H1 (cell line): ENCODE data around the gene LAMB3.

ENCODE experiments used
- ASH2L ChIP-seq: fragments of 200-600, 300-600 bp; sonication (generic); IDR thresholded peaks from one replicate; pipeline ENCODE4 v1.7.1; 2017; ENCODE audit warnings: low read length
- CBX8 ChIP-seq: fragments of 300-800, 300-1000 bp; sonication (generic); IDR thresholded peaks from 2 replicates; pipeline ENCODE4 v1.7.1; 2016; ENCODE audit warnings: low read depth, low read length, borderline replicate concordance
- CEBPB ChIP-seq: IDR thresholded peaks from 2 replicates; pipeline ENCODE4 v1.6.1; 2012; ENCODE audit warnings: low read depth, low read length
- CHD2 ChIP-seq: IDR thresholded peaks from 2 replicates; pipeline ENCODE4 v1.6.1; 2012; ENCODE audit warnings: low read length, improper control_type of control experiment
- CTCF ChIP-seq, 3 experiments: IDR thresholded peaks; 1 replicate in 2 of 3; 2 replicates in 1 of 3; pipeline versions ENCODE4 v1.5.1 to v1.6.1; 2011; ENCODE audit warnings: low read length in 3 of 3, mild to moderate bottlenecking in 3 of 3, inconsistent platforms in 2 of 3, low read depth in 1 of 3, moderate library complexity in 1 of 3; ENCODE audit not compliant: insufficient read depth in 1 of 3; ENCODE audit errors: control extremely low read depth in 1 of 3
- EGR1 ChIP-seq: IDR thresholded peaks from 2 replicates; pipeline ENCODE4 v1.6.1; 2011; ENCODE audit warnings: low read depth, low read length, borderline replicate concordance
- EP300 ChIP-seq, 2 experiments: IDR thresholded peaks; 1 replicate in 1 of 2; 2 replicates in 1 of 2; pipeline ENCODE4 v1.6.1; 2011 to 2012; ENCODE audit warnings: low read depth in 2 of 2, low read length in 2 of 2, mild to moderate bottlenecking in 2 of 2, borderline replicate concordance in 1 of 2, inconsistent platforms in 1 of 2, moderate library complexity in 1 of 2
- EZH2 ChIP-seq: fragments of 200-600 bp; sonication (generic); IDR thresholded peaks from 2 replicates; pipeline ENCODE4 v1.7.1; 2012; ENCODE audit warnings: low read depth, mild to moderate bottlenecking, moderate library complexity, low read length, inconsistent platforms; ENCODE audit not compliant: severe bottlenecking
- GABPA ChIP-seq: IDR thresholded peaks from 2 replicates; pipeline ENCODE4 v1.6.1; 2011; ENCODE audit warnings: mild to moderate bottlenecking, low read length, moderate library complexity, borderline replicate concordance; ENCODE audit not compliant: insufficient read depth
- GTF2F1 ChIP-seq: IDR thresholded peaks from 2 replicates; pipeline ENCODE4 v1.6.1; 2012; ENCODE audit warnings: low read depth, low read length, improper control_type of control experiment, borderline replicate concordance
- HDAC6 ChIP-seq: IDR thresholded peaks from one replicate; pipeline ENCODE4 v1.7.1; 2012; ENCODE audit warnings: low read depth, mild to moderate bottlenecking, inconsistent platforms, low read length, moderate library complexity
- TBP ChIP-seq: IDR thresholded peaks from 2 replicates; pipeline ENCODE4 v1.6.1; 2011; ENCODE audit warnings: low read depth, low read length, improper control_type of control experiment

DNA sequence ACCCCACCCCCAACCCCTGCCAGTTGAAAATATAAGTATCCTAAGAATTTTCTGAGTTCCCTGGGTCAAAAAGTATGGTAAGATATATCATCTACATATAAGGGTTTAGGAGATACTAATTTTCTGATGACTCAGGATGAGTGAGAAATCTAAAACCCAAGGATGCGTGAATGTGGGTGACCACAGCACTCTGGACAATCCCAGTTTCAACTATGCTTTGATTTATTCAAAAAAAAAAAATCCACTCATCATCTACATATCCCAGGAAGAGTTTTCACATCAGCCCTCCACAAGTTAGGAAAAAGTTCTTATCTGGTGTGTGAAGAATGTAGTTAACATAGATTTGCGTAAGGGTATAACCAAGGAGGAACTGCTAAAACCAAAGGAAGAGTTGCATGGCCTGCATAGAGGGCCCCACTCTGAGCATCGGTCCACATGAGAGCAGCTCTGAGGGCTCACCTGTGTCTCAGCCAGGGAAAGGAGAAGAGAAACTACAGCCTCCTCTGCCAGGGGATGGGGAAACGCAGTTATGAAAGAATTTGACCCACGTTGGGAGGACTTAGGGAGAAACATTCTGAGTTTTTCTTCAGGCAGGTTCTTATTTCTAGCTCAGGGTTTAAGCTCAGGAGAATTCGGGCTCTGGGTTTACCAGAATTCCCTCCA is 18.8 kb downstream of the LAMB3 start:
- TF ChIP-seq CTCF (IDR thresholded peaks at IDR 0.05; ENCODE audit: control extremely low read depth in 1 of 3, insufficient read depth in 1 of 3, low read depth in 1 of 3, low read length in 3 of 3), result no peak
- no peak for TF ChIP-seq EZH2
- no peak for TF ChIP-seq GTF2F1
- TF ChIP-seq HDAC6, result no peak
- no peak for TF ChIP-seq CBX8
- TF ChIP-seq CHD2, result no peak
- TF ChIP-seq EGR1, result no peak
- no peak for TF ChIP-seq CEBPB
- TF ChIP-seq EP300 (IDR thresholded peaks at IDR 0.05; ENCODE audit: borderline replicate concordance in 1 of 2, low read depth in 2 of 2, low read length in 2 of 2), result no peak
- TF ChIP-seq GABPA, result no peak
- TF ChIP-seq TBP, result no peak
- TF ChIP-seq ASH2L, result no peak
